ENCODE results near the gene FKBP10. TPM values are rescaled to one million over a fixed set of nuclear protein-coding genes. Genes with fewer than 3 reads are reported as not detected.

FKBP10 gene
- total RNA-seq, 6 experiments from 2014 or later = 417 to 500 (median 442) TPM

DNA sequence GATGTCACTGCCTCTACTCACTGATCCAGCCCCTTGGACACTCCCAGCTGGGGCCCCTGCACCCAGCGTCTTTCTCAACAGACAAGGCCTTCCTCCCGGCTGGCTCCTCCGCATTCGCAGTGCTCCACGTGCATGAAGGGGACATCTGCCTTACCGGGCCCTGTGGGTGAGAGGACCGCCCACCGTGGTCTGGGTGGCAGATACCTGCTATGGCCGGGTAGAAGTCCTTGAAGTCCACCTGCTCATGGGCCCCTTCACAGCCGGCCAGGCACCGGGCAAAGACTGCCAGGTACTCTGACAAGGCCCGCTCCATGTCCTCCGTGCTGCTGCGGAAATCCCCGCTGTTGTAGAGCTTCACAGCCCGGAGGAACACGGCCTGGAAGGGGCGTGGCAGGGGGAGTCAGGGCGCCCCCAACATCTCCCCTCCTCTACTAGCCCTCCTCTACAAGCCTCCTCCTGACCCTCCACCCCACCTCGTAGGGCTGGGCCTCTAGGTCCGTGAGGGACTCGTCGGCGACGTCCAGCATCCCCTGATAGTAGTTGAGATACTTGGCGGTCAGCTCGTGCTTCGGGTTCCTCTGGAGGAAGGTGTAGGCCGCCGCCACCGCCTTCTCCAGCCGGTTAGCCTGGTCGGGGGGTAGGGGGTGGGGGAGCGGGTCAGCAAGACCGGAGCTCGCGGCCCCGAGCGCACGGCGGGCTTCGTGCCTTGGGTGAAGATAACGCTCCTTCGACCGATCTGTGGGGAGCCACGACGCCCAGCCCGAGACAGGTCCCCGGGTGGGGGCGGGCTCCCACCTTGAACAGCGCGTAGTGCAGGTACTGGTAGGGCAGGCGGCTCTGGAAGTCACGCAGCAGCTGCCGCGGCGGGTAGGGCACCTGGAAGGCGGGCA lies 1.9 kb upstream of the FKBP10 start:
- H3K27ac Mint-ChIP-seq = peak overlapping the region; percentile 48
- peak overlapping the region; percentile 96 for H3K4me3 Mint-ChIP-seq
- peaks cover 2% of the 10 kb centered on the region for H3K27me3 Mint-ChIP-seq (ENCODE audit: insufficient read depth)
- TF ChIP-seq, protein P1, sequence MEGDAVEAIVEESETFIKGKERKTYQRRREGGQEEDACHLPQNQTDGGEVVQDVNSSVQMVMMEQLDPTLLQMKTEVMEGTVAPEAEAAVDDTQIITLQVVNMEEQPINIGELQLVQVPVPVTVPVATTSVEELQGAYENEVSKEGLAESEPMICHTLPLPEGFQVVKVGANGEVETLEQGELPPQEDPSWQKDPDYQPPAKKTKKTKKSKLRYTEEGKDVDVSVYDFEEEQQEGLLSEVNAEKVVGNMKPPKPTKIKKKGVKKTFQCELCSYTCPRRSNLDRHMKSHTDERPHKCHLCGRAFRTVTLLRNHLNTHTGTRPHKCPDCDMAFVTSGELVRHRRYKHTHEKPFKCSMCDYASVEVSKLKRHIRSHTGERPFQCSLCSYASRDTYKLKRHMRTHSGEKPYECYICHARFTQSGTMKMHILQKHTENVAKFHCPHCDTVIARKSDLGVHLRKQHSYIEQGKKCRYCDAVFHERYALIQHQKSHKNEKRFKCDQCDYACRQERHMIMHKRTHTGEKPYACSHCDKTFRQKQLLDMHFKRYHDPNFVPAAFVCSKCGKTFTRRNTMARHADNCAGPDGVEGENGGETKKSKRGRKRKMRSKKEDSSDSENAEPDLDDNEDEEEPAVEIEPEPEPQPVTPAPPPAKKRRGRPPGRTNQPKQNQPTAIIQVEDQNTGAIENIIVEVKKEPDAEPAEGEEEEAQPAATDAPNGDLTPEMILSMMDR (IDR thresholded peaks at IDR 0.05) = no peak
- DNase-seq = no peak
- H3K9me3 Mint-ChIP-seq = no peaks in the 10 kb centered on the region; the same call in 1 of the 2 replicates
- H3K36me3 Mint-ChIP-seq (ENCODE audit: low read depth) = peaks cover 32% of the 10 kb centered on the region
- peaks cover 29% of the 10 kb centered on the region for H3K4me1 Mint-ChIP-seq (ENCODE audit: low read depth)

DNA sequence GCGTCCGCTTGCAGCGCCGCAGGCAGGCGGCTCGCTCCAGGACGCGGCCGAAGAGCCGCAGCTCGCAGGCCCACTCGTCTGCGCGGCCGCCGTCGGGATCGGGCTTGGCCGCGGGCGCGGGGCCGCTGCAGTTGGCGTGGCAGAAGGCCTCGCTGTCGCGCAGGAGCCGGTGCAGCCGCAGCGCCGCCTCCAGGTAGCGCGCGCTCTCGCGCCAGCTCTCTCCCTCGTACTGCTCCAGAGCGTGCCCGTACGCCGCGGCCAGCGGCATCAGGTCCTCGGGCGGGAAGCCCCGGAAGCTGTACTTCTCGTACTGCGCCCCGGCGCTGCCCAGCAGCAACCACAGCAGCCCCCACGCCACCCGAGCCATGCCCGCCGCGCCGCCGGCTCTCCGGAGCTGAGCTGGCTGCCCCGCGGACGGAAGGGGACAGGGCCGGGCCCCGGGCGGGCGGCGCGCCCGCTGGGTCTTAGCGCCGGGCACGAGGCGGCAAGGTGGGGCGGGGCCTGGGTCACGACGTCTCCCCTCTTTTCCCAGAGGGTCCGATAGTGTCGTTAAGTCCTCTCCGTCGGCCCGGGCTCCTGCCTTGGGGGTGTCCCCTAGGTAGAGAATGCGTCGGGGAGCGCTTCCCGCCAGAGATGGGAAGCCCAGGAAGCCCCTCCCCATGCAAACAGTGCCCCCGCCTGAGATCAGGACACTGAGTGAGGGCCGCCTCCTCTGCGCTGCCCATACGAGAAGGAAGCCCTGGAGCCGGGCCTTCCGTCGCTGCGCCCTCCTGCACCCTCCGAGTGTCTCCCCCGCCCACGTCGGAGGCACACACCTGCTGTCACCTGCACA lies 1.0 kb upstream of the FKBP10 start, which contains the start of gene P3H4:
Gene P3H4, minus strand, starts transcription at position 401 of the 832 bp plus-strand sequence. Its CDS starts 34 bp downstream, at position 367.
- TF ChIP-seq, protein P1 (IDR thresholded peaks at IDR 0.05) = peak; percentile 79
- peak within 1 kb of the TSS; percentile 96 for H3K4me3 Mint-ChIP-seq
- peak within 1 kb of the TSS; percentile 87 for H3K27ac Mint-ChIP-seq
- H3K4me1 Mint-ChIP-seq (ENCODE audit: low read depth) = peaks cover 29% of the 10 kb centered on the region
- DNase-seq = peak; percentile 76
- H3K9me3 Mint-ChIP-seq = no peaks in the 10 kb centered on the region; the same call in 1 of the 2 replicates
- peaks cover 26% of the 10 kb centered on the region for H3K36me3 Mint-ChIP-seq (ENCODE audit: low read depth)
- peaks cover 2% of the 10 kb centered on the region for H3K27me3 Mint-ChIP-seq (ENCODE audit: insufficient read depth)

DNA sequence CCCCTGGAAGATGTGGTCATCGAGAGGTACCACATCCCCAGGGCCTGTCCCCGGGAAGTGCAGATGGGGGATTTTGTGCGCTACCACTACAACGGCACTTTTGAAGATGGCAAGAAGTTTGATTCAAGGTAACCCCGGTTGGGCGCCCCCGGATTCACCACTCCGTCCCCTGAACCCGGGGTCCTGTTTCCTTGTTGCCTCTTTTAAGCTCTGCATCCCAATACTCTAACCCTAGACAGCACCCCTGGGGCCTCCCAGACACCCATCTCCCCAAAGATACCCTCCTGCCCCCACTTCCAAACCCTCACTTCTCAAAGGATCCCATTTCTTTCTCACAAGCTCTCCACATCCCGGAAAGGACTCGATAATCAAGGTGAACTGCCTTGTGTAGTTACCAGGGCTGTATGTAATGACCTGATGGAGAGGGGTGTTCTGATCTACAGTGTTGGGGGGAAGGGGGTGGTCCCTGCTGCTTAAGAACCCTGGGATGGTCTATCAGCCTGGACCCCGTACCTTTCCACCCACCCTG lies 412 bp downstream of the FKBP10 start:
- TF ChIP-seq, protein P1 (IDR thresholded peaks at IDR 0.05) = no peak
- no peak for DNase-seq
- Mint-ChIP-seq H3K4me1 (ENCODE audit: low read depth) (peaks cover 29% of the 10 kb centered on the region), H3K27ac (peak overlapping the region; percentile 87), H3K9me3 (no peaks in the 10 kb centered on the region; the same call in 1 of the 2 replicates), H3K4me3 (peak overlapping the region; percentile 96), H3K36me3 (ENCODE audit: low read depth) (peaks cover 31% of the 10 kb centered on the region), H3K27me3 (ENCODE audit: insufficient read depth) (peaks cover 3% of the 10 kb centered on the region)

DNA sequence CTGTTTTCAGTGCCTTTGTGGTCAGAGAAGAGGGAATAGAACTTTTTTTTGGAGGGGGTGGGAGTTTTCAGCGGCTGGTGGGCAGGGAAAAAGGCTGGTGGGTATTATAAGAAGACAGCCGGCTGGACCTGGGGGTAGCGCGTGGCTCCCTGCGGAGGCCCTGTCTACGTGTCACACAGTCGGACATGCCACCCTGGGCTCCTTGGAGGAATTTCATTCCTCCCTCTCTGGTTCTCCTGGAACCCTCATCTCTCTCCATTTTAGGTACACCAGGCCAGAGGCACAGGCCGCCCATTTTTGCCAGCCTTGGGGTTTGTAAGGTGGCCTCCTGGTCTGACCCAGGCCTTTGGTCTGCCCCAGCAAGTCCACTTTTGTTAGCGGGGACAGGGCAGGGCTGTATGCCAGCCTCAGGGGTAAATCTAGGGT lies 908 bp downstream of the FKBP10 start:
- peaks cover 29% of the 10 kb centered on the region for H3K4me1 Mint-ChIP-seq (ENCODE audit: low read depth)
- H3K36me3 Mint-ChIP-seq (ENCODE audit: low read depth) = peaks cover 34% of the 10 kb centered on the region
- TF ChIP-seq, protein P1 (IDR thresholded peaks at IDR 0.05) = no peak
- H3K4me3 Mint-ChIP-seq = peak overlapping the region; percentile 96
- DNase-seq = no peak
- H3K27me3 Mint-ChIP-seq (ENCODE audit: insufficient read depth) = peaks cover 3% of the 10 kb centered on the region
- peak overlapping the region; percentile 87 for H3K27ac Mint-ChIP-seq
- H3K9me3 Mint-ChIP-seq = no peaks in the 10 kb centered on the region; the same call in 1 of the 2 replicates

DNA sequence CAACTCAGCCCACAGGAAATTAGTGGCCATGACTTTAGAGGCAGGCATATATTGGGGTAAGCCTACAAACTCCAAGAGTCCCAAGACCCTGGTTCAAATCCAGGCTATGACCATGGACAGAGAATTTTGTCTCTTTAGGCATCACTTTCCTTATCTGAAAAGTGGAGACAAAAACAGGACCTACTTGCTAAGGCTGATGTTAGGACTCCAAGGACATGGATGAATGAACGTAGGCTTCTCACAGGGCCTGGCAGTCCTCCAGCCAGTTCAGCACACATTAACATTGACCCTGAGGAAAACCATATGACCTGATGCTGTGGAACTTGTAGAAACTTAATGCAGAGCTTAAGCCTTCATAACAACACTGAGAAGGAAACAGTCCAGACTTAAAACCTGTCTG lies 1.4 kb downstream of the FKBP10 start:
- Mint-ChIP-seq H3K36me3 (ENCODE audit: low read depth) (peaks cover 34% of the 10 kb centered on the region), H3K27ac (peak overlapping the region; percentile 87), H3K9me3 (no peaks in the 10 kb centered on the region; the same call in 1 of the 2 replicates), H3K4me3 (peak overlapping the region; percentile 96), H3K27me3 (ENCODE audit: insufficient read depth) (peaks cover 3% of the 10 kb centered on the region), H3K4me1 (ENCODE audit: low read depth) (peaks cover 28% of the 10 kb centered on the region)
- no peak for DNase-seq
- TF ChIP-seq, protein P1 (IDR thresholded peaks at IDR 0.05) = no peak

Measured in HFFc6 (cell line).